Hematopoietic multipotent progenitor cell treated with erythropoietin and hydrocortisone succinate and interleukin-3 and kit ligand, for 17 days (in vitro differentiated cells): ENCODE results near the gene DNAH8.
"Not testable (repeated sequence)": the region's sequence is repeated elsewhere in the genome, so short reads cannot be mapped to it uniquely, and the experiment has no call there.

ENCODE experiments used
- DNase-seq: peaks from one replicate; pipeline ENCODE4 v3.0.0-alpha.2; 2015; ENCODE audit warnings: low spot score

Gene DNAH8

GRCh38 chr6:38907264-38907663, 192.2 kb downstream of the DNAH8 start:
- no peak for DNase-seq

GRCh38 chr6:38909015-38909730, 194.1 kb downstream of the DNAH8 start:
- no peak for DNase-seq

GRCh38 chr6:38910207-38910606, 195.1 kb downstream of the DNAH8 start:
- no peak for DNase-seq

GRCh38 chr6:38912378-38912777, 197.3 kb downstream of the DNAH8 start:
- no peak for DNase-seq

- no peak for DNase-seq
Observed at GRCh38 chr6:38915205-38915925, 200.3 kb downstream of the DNAH8 start.

GRCh38 chr6:38921540-38921939, 206.4 kb downstream of the DNAH8 start:
- not testable (repeated sequence) for DNase-seq

GRCh38 chr6:38924791-38925509, 209.8 kb downstream of the DNAH8 start:
- DNase-seq, result no peak

GRCh38 chr6:38929560-38929959, 214.4 kb downstream of the DNAH8 start:
- no peak for DNase-seq

- DNase-seq, result no peak
Observed at GRCh38 chr6:38933426-38933825, 218.3 kb downstream of the DNAH8 start.

GRCh38 chr6:38935051-38935450, 219.9 kb downstream of the DNAH8 start:
- DNase-seq, result no peak

GRCh38 chr6:38937839-38938613, 222.9 kb downstream of the DNAH8 start:
- DNase-seq, result no peak

- no peak for DNase-seq
Observed at GRCh38 chr6:38938741-38939140, 223.6 kb downstream of the DNAH8 start.

GRCh38 chr6:38942442-38942841, 227.3 kb downstream of the DNAH8 start:
- DNase-seq, result no peak

GRCh38 chr6:38942965-38943364, 227.9 kb downstream of the DNAH8 start:
- DNase-seq, result no peak

- no peak for DNase-seq
Observed at GRCh38 chr6:38943964-38944363, 228.9 kb downstream of the DNAH8 start.

GRCh38 chr6:38944655-38945279, 229.7 kb downstream of the DNAH8 start:
- no peak for DNase-seq

- no peak for DNase-seq
Observed at GRCh38 chr6:38955861-38956260, 240.8 kb downstream of the DNAH8 start.

GRCh38 chr6:38957426-38957825, 242.3 kb downstream of the DNAH8 start:
- no peak for DNase-seq

- DNase-seq, result no peak
Observed at GRCh38 chr6:38959138-38959537, 244.0 kb downstream of the DNAH8 start.

GRCh38 chr6:38968702-38969149, 253.6 kb downstream of the DNAH8 start:
- DNase-seq, result no peak

GRCh38 chr6:38973178-38974057, 258.3 kb downstream of the DNAH8 start:
- DNase-seq, result peak; percentile 8
